Measurements from ENCODE around the gene ADGRB3.
A peak's percentile ranks its signal among the peaks of the same experiment; 100 is the strongest.

Gene ADGRB3

DNA sequence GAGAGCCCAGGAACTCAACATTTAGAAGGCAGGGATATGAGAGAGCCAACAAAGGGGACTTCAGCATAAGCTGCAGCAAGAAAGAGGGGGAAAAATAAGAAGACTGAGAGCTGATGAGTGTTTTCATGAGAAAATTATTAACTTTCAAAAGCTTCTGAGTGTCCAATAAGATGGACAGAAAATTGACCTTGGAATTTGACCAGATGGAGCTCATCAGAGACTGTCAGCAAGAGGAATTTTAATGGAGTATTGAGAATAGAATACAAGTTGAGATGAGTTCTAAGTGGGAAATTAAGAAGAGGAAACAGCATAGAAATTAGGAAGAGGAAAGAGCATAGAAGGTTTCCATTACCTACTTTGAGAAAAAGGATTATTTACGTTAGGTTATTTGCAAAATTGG, 733.5 kb downstream of the ADGRB3 start:
- TF ChIP-seq, protein P1, sequence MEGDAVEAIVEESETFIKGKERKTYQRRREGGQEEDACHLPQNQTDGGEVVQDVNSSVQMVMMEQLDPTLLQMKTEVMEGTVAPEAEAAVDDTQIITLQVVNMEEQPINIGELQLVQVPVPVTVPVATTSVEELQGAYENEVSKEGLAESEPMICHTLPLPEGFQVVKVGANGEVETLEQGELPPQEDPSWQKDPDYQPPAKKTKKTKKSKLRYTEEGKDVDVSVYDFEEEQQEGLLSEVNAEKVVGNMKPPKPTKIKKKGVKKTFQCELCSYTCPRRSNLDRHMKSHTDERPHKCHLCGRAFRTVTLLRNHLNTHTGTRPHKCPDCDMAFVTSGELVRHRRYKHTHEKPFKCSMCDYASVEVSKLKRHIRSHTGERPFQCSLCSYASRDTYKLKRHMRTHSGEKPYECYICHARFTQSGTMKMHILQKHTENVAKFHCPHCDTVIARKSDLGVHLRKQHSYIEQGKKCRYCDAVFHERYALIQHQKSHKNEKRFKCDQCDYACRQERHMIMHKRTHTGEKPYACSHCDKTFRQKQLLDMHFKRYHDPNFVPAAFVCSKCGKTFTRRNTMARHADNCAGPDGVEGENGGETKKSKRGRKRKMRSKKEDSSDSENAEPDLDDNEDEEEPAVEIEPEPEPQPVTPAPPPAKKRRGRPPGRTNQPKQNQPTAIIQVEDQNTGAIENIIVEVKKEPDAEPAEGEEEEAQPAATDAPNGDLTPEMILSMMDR (IDR thresholded peaks at IDR 0.05; ENCODE audit: low read depth, low read length) = no peak
- DNase-seq = no peak
- Histone ChIP-seq H3K4me3 (ENCODE audit: low read depth, low read length) (no peak overlapping the region), H3K27me3 (ENCODE audit: insufficient read depth, low read depth, severe bottlenecking) (no peaks in the 10 kb centered on the region), H3K27ac (no peak overlapping the region), H3K36me3 (no peaks in the 10 kb centered on the region; the same call in 1 of the 2 replicates), H3K9me3 (ENCODE audit: severe bottlenecking) (no peaks in the 10 kb centered on the region)

DNA sequence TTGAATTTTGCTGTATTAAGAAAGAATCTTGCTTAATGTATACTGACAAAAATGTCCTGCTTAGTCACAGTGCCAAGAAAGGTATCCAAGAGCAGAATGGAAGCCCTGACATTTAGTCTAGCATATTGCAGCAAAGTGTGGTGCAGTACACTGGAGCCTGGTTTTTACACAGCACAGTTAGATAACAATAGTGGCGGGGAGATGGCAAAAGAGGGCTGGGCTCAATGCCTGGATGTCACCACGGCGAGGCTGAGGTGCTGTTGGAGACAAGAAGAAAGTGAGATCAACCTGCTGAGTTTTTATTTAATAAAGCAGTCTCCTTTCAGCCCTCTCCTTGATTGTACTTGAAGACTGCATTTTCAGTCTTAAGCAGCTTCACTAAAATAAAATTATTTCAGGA, 735.7 kb downstream of the ADGRB3 start:
- TF ChIP-seq, protein P1 (IDR thresholded peaks at IDR 0.05; ENCODE audit: low read depth, low read length) = no peak
- no peak for DNase-seq
- Histone ChIP-seq H3K36me3 (no peaks in the 10 kb centered on the region; the same call in 1 of the 2 replicates), H3K27me3 (ENCODE audit: insufficient read depth, low read depth, severe bottlenecking) (no peaks in the 10 kb centered on the region), H3K9me3 (ENCODE audit: severe bottlenecking) (no peaks in the 10 kb centered on the region), H3K27ac (no peak overlapping the region), H3K4me3 (ENCODE audit: low read depth, low read length) (no peak overlapping the region)

DNA sequence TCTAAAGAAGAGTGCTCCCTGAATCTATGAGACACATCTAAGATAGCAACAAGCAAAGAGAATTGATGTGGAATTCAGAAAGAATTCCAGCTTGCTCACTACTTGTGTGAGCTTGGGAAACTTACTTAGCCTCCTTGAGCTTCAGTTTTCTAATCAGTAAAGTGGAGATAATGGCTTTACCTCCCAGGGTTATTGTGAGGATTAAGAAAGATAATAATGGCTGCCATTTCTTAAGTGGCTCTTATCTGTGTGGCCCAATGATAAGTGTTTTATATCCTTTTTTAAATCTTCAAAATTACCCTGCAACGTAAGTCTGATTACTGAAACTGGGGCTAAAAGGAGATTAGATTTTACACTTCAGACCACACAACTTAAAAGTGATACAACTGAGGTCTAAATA, 743.2 kb downstream of the ADGRB3 start:
- TF ChIP-seq, protein P1 (IDR thresholded peaks at IDR 0.05; ENCODE audit: low read depth, low read length) = no peak
- Histone ChIP-seq H3K36me3 (no peaks in the 10 kb centered on the region), H3K27ac (peak overlapping the region; percentile 57), H3K27me3 (ENCODE audit: insufficient read depth, low read depth, severe bottlenecking) (no peaks in the 10 kb centered on the region), H3K9me3 (ENCODE audit: severe bottlenecking) (no peaks in the 10 kb centered on the region), H3K4me3 (ENCODE audit: low read depth, low read length) (no peak overlapping the region)
- DNase-seq = peak; percentile 11

DNA sequence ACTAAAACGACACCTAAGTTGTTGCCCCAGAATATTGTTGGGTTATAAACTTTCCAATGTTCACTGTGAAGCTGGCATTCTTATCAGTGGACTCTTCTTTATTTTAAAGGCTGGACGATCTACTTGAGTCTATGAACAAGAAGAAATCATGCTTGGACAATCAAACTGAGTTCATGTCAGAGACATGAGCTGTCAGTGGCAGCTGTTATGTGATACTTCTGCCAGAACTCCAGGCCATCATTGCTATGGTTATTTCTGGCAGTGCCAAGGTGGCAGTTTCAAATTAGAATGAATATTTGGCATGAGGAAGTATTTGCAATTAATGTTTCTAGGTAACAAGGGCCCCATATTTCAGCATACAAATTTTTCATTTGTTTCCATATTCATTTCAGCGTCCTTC, 744.4 kb downstream of the ADGRB3 start:
- TF ChIP-seq, protein P1 (IDR thresholded peaks at IDR 0.05; ENCODE audit: low read depth, low read length) = no peak
- no peak for DNase-seq
- H3K27me3 ChIP-seq (ENCODE audit: insufficient read depth, low read depth, severe bottlenecking) = no peaks in the 10 kb centered on the region

DNA sequence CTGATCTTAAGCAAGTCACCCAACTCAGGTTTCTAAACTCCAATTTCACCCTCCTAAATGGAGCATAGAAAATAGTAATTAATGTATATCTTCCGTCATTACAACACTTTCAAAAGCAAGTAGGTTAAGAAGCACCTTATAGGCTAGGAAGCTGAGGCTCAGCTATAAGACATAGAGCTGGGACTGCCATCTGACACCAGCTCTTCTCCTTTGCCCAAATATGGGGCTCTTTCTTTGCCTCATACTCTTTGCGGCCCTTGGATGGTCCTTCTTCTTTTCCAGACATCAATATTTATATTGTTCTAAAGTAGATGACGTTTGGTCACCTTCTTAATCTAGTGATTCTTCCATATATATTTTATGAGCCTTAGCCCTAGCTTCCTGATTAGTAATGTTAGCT, 748.5 kb downstream of the ADGRB3 start:
- H3K4me3 ChIP-seq (ENCODE audit: low read depth, low read length) = no peak overlapping the region
- no peak for DNase-seq
- H3K27ac ChIP-seq = no peak overlapping the region
- H3K27me3 ChIP-seq (ENCODE audit: insufficient read depth, low read depth, severe bottlenecking) = no peaks in the 10 kb centered on the region
- H3K9me3 ChIP-seq (ENCODE audit: severe bottlenecking) = no peaks in the 10 kb centered on the region
- TF ChIP-seq, protein P1 (IDR thresholded peaks at IDR 0.05; ENCODE audit: low read depth, low read length) = no peak
- peaks cover under 1% of the 10 kb centered on the region; the same call in 1 of the 2 replicates for H3K36me3 ChIP-seq

More for the DNA sequence above, 744.4 kb downstream of the ADGRB3 start:
- Histone ChIP-seq H3K4me3 (ENCODE audit: low read depth, low read length) (no peak overlapping the region), H3K36me3 (no peaks in the 10 kb centered on the region), H3K27ac (peak overlapping the region; percentile 56), H3K9me3 (ENCODE audit: severe bottlenecking) (no peaks in the 10 kb centered on the region)

DNA sequence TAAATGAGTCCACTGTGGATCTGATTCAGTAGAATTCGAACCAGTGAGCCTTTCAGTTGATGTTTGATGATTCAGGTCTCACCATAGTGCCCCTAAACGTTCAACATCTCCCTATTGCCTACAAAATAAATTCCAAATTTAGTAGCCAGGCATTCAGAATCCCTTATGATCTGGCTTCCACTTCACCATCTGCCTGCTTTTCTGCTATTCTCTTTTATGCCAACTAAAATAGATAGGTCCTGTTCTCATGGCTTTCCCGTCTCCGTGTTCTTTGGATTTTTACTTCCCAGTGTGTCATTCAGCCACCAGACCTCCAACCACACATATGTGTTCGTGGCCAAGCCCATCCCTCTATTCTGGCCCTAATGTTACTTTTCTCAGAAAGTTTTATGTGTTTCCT, 751.3 kb downstream of the ADGRB3 start:
- no peak overlapping the region for H3K4me3 ChIP-seq (ENCODE audit: low read depth, low read length)
- TF ChIP-seq, protein P1 (IDR thresholded peaks at IDR 0.05; ENCODE audit: low read depth, low read length) = no peak
- H3K36me3 ChIP-seq = peaks cover 4% of the 10 kb centered on the region; the same call in 1 of the 2 replicates
- H3K27me3 ChIP-seq (ENCODE audit: insufficient read depth, low read depth, severe bottlenecking) = no peaks in the 10 kb centered on the region
- H3K27ac ChIP-seq = no peak overlapping the region
- no peak for DNase-seq
- no peaks in the 10 kb centered on the region for H3K9me3 ChIP-seq (ENCODE audit: severe bottlenecking)
